Measurements from ENCODE around the gene RNF141.

Gene RNF141

GRCh38 chr11:10566257-10566957, 25.4 kb upstream of the RNF141 start:
- Histone ChIP-seq H3K4me1 (ENCODE audit: low read length) (peaks cover 26% of the 10 kb centered on the region), H3K79me2 (ENCODE audit: low read length) (no peaks in the 10 kb centered on the region), H3F3A (ENCODE audit: insufficient read depth, low read length) (peaks cover 21% of the 10 kb centered on the region), H2AFZ (ENCODE audit: low read length) (no peak overlapping the region), H4K20me1 (ENCODE audit: insufficient read depth, low read length) (no peaks in the 10 kb centered on the region), H3K9ac (ENCODE audit: low read length) (no peak overlapping the region), H3K27ac (ENCODE audit: low read length) (no peak overlapping the region), H3K9me2 (replicated peaks; ENCODE audit: insufficient read depth, low read length) (no peaks in the 10 kb centered on the region), H3K27me3 (replicated peaks; ENCODE audit: insufficient read depth, low read length) (no peaks in the 10 kb centered on the region), H3K9me3 (replicated peaks; ENCODE audit: insufficient read depth, low read length) (no peaks in the 10 kb centered on the region), H3K4me3 (ENCODE audit: low read length) (no peak overlapping the region), H3K36me3 (replicated peaks; ENCODE audit: insufficient read depth, low read length) (no peaks in the 10 kb centered on the region), H3K4me2 (ENCODE audit: low read depth, low read length) (no peak overlapping the region)
- DNase-seq: no peak
- no peak for TF ChIP-seq EZH2 (optimal IDR thresholded peaks at IDR 0.05; ENCODE audit: low read depth, low read length)
- TF ChIP-seq EZH2phosphoT487 (IDR thresholded peaks at IDR 0.05; ENCODE audit: low read length): no peak
- TF ChIP-seq CTCF (IDR thresholded peaks at IDR 0.05; ENCODE audit: low read length): no peak

DNA sequence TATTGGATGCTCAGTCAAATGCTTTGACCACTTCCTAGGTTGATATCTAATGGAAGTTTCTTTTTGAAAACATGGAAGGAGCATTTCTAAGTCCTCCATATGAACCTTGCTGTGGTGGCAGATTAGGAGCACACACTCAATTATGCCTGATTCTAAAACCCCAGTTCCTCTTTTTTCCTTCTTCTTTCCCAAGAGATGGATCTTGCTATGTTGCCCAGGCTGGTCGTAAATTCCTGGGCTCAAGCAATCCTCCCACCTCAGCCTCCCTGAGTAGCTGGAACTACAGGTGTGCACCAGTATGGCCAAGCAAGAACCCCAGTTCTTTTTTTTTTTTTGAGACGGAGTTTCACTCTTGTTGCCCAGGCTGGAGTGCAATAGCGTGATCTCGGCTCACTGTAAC, 24.5 kb upstream of the RNF141 start:
- Histone ChIP-seq H2AFZ (ENCODE audit: low read length) (no peak overlapping the region; the same call in 1 of the 2 replicates), H3K79me2 (ENCODE audit: low read length) (no peaks in the 10 kb centered on the region), H3K36me3 (replicated peaks; ENCODE audit: insufficient read depth, low read length) (no peaks in the 10 kb centered on the region), H3K9me2 (replicated peaks; ENCODE audit: insufficient read depth, low read length) (no peaks in the 10 kb centered on the region), H3K4me1 (ENCODE audit: low read length) (peaks cover 26% of the 10 kb centered on the region), H3K27ac (ENCODE audit: low read length) (no peak overlapping the region), H3K27me3 (replicated peaks; ENCODE audit: insufficient read depth, low read length) (no peaks in the 10 kb centered on the region), H3K4me2 (ENCODE audit: low read depth, low read length) (no peak overlapping the region), H3K9me3 (replicated peaks; ENCODE audit: insufficient read depth, low read length) (no peaks in the 10 kb centered on the region), H3F3A (ENCODE audit: insufficient read depth, low read length) (peaks cover 21% of the 10 kb centered on the region), H4K20me1 (ENCODE audit: insufficient read depth, low read length) (no peaks in the 10 kb centered on the region), H3K9ac (ENCODE audit: low read length) (no peak overlapping the region), H3K4me3 (ENCODE audit: low read length) (no peak overlapping the region)
- no peak for DNase-seq
- TF ChIP-seq CTCF (IDR thresholded peaks at IDR 0.05; ENCODE audit: low read length) (no peak), EZH2 (optimal IDR thresholded peaks at IDR 0.05; ENCODE audit: low read depth, low read length) (no peak), EZH2phosphoT487 (IDR thresholded peaks at IDR 0.05; ENCODE audit: low read length) (no peak)

DNA sequence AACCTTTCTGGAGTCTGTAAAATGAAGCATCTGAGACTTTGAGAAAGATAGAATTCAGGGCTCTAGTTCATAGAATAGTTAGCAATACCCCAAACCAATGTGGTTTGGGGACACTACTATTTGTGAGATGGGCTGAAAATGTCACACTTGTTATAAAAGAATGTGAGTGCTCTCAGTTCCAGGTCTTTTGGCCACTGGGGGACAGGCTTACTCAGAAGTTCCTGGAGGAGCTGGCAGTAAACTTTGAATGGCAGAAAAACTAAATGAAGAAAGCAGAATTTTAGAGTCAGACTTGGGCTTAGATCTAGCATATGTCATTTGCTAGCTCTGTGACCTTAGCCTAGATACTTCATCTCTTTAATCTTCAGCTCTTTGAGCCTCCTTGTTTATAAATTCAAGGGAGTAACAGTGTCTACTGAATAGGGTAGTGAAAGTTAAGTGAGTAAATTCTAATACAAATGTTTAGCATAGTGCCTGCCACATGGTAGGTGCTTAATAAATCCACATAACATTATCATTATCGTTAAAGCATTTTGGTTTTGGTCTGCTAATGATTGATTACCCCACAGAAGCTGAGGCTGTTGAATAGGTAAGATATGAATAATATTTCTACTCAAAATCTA, 23.8 kb upstream of the RNF141 start:
- Histone ChIP-seq H3K9me2 (replicated peaks; ENCODE audit: insufficient read depth, low read length) (no peaks in the 10 kb centered on the region), H3K4me2 (ENCODE audit: low read depth, low read length) (peak overlapping the region; percentile 69; the same call in 1 of the 2 replicates), H3K4me3 (ENCODE audit: low read length) (no peak overlapping the region), H3K36me3 (replicated peaks; ENCODE audit: insufficient read depth, low read length) (no peaks in the 10 kb centered on the region), H3K9me3 (replicated peaks; ENCODE audit: insufficient read depth, low read length) (no peaks in the 10 kb centered on the region), H3K27ac (ENCODE audit: low read length) (peak overlapping the region; percentile 66; the same call in 1 of the 2 replicates), H3K9ac (ENCODE audit: low read length) (no peak overlapping the region), H4K20me1 (ENCODE audit: insufficient read depth, low read length) (no peaks in the 10 kb centered on the region), H3K79me2 (ENCODE audit: low read length) (no peaks in the 10 kb centered on the region), H3K27me3 (replicated peaks; ENCODE audit: insufficient read depth, low read length) (no peaks in the 10 kb centered on the region), H2AFZ (ENCODE audit: low read length) (peak overlapping the region; percentile 69; the same call in 1 of the 2 replicates), H3F3A (ENCODE audit: insufficient read depth, low read length) (peaks cover 21% of the 10 kb centered on the region), H3K4me1 (ENCODE audit: low read length) (peaks cover 26% of the 10 kb centered on the region)
- peak; percentile 21 for DNase-seq
- TF ChIP-seq CTCF (IDR thresholded peaks at IDR 0.05; ENCODE audit: low read length): peak; percentile 44
- no peak for TF ChIP-seq EZH2 (optimal IDR thresholded peaks at IDR 0.05; ENCODE audit: low read depth, low read length)

All from MM.1S (cell line).